Caco-2 (cell line): Measurements from ENCODE around the gene INTS2. TPM values are rescaled to one million over a fixed set of nuclear protein-coding genes. Genes with fewer than 3 reads are reported as not detected.
A peak's percentile ranks its signal among the peaks of the same experiment; 100 is the strongest.

ENCODE experiments used
- BruUV-seq: library from RNA; stranded (reverse); fragments of 400-500 nt; replicated peaks from 2 replicates; lab custom pipeline; 2021; lab: Mats Ljungman, UMichigan
- CTCF ChIA-PET: fragments of 300-600 bp; sonication (Branson Sonifier 250); formaldehyde crosslinking; loops from one replicate; lab custom pipeline; 2022; ENCODE audit warnings: antibody characterized with exemption; lab: Charles Lee
- POLR2A ChIA-PET: fragments of 300-600 bp; sonication (Branson Sonifier 250); formaldehyde crosslinking; loops from one replicate; lab custom pipeline; 2022; ENCODE audit warnings: antibody characterized with exemption; lab: Charles Lee
- DNase-seq, 2 experiments: peaks; one replicate each; pipeline versions ENCODE4 v3.0.0 to v3.0.0-alpha.2; 2020 to 2022
- H3K27me3 ChIP-seq: replicated peaks from 2 replicates; pipeline ENCODE4 v1.6.0; 2011; ENCODE audit warnings: low read length; ENCODE audit not compliant: control insufficient read depth, insufficient read depth
- H3K36me3 ChIP-seq: 2 replicates; pipeline ENCODE4 v1.5.1; 2011; ENCODE audit warnings: low read length; ENCODE audit not compliant: control insufficient read depth, insufficient read depth
- H3K4me1 ChIP-seq: fragments of 250-450 bp; sonication (Bioruptor Pico); 2 replicates; pipeline ENCODE4 v1.5.1; 2020; ENCODE audit warnings: mild to moderate bottlenecking
- H3K4me3 ChIP-seq: 2 replicates; pipeline ENCODE4 v1.5.1; 2011; ENCODE audit warnings: low read depth, mild to moderate bottlenecking, control low read depth, low read length
- H3K9me3 ChIP-seq: fragments of 250-450 bp; sonication (Bioruptor Pico); 2 replicates; pipeline ENCODE4 v1.5.1; 2020; ENCODE audit warnings: mild to moderate bottlenecking, moderate library complexity
- H3K27ac Mint-ChIP-seq: one replicate; pipeline ENCODE4 v1.8.0; 2022; ENCODE audit warnings: mixed read lengths; ENCODE audit not compliant: unreplicated experiment
- H3K27me3 Mint-ChIP-seq: one replicate; pipeline ENCODE4 v1.8.0; 2022; ENCODE audit warnings: mixed read lengths; ENCODE audit not compliant: insufficient read depth, unreplicated experiment
- H3K36me3 Mint-ChIP-seq: one replicate; pipeline ENCODE4 v1.8.0; 2022; ENCODE audit warnings: mild to moderate bottlenecking, mixed read lengths; ENCODE audit not compliant: insufficient read depth, unreplicated experiment
- H3K4me1 Mint-ChIP-seq: one replicate; pipeline ENCODE4 v1.8.0; 2022; ENCODE audit warnings: low read depth, mixed read lengths; ENCODE audit not compliant: unreplicated experiment
- H3K4me3 Mint-ChIP-seq: one replicate; pipeline ENCODE4 v1.8.0; 2022; ENCODE audit warnings: mild to moderate bottlenecking, moderate library complexity, mixed read lengths; ENCODE audit not compliant: unreplicated experiment
- H3K9me3 Mint-ChIP-seq: one replicate; pipeline ENCODE4 v1.8.0; 2022; ENCODE audit warnings: mixed read lengths; ENCODE audit not compliant: unreplicated experiment
- CTCF ChIP-seq, 2 experiments: fragments of 200-600 bp in 1 of 2; IDR thresholded peaks; 1 replicate in 1 of 2; 2 replicates in 1 of 2; pipeline versions ENCODE4 v1.5.1 to v1.8.0; 2011 to 2022; ENCODE audit warnings: antibody characterized with exemption in 1 of 2, control low read depth in 1 of 2, inconsistent platforms in 1 of 2, low read depth in 1 of 2, low read length in 1 of 2, mild to moderate bottlenecking in 1 of 2, moderate library complexity in 1 of 2; ENCODE audit not compliant: insufficient read depth in 1 of 2, severe bottlenecking in 1 of 2, unreplicated experiment in 1 of 2
- intact Hi-C: fragments of 100-400 bp; cut with micrococcal nuclease; formaldehyde crosslinking; loops from one replicate; pipeline ENCODE4 v1.10.0; 2022; ENCODE audit not compliant: unreplicated experiment
- total RNA-seq: library from RNA; stranded (reverse); gene quantifications from 2 replicates; pipeline ENCODE4 v1.2.3, GENCODE V29; 2022

The INTS2 gene
- total RNA-seq, 1 experiment from 2014 or later = 20.8 TPM

- Mint-ChIP-seq H3K27ac (no peak overlapping the region), H3K27me3 (no peaks in the 10 kb centered on the region), H3K36me3 (peaks cover 8% of the 10 kb centered on the region), H3K4me1 (peaks cover 10% of the 10 kb centered on the region), H3K9me3 (no peaks in the 10 kb centered on the region), H3K4me3 (no peak overlapping the region)
- CTCF ChIA-PET = no interaction called here
- BruUV-seq = no TSS peak
- intact Hi-C loops = no loop called here
- Histone ChIP-seq H3K4me3 (no peak overlapping the region), H3K4me1 (no peaks in the 10 kb centered on the region), H3K36me3 (no peaks in the 10 kb centered on the region), H3K27me3 (no peaks in the 10 kb centered on the region), H3K9me3 (no peaks in the 10 kb centered on the region)
- POLR2A ChIA-PET = interaction anchor here (0.7 kb wide), 1 partner anchor 14 kb away, joined by 3 read pairs; no protein-coding TSS in a partner anchor
- TF ChIP-seq CTCF (IDR thresholded peaks at IDR 0.05; ENCODE audit: insufficient read depth in 1 of 2, low read depth in 1 of 2, low read length in 1 of 2, severe bottlenecking in 1 of 2, unreplicated experiment in 1 of 2) = no peak
- no peak for DNase-seq
These were observed 52.0 kb downstream of the INTS2 start for GRCh38 chr17:61875804-61876203.

- intact Hi-C loops = no loop called here
- no peaks in the 10 kb centered on the region for H3K27me3 ChIP-seq
- no peaks in the 10 kb centered on the region for H3K9me3 Mint-ChIP-seq
- no peaks in the 10 kb centered on the region for H3K9me3 ChIP-seq
- no TSS peak for BruUV-seq
- H3K27ac Mint-ChIP-seq = no peak overlapping the region
- no peaks in the 10 kb centered on the region for H3K36me3 ChIP-seq
- H3K4me3 Mint-ChIP-seq = no peak overlapping the region
- no peak for TF ChIP-seq CTCF (IDR thresholded peaks at IDR 0.05; ENCODE audit: insufficient read depth in 1 of 2, low read depth in 1 of 2, low read length in 1 of 2, severe bottlenecking in 1 of 2, unreplicated experiment in 1 of 2)
- H3K4me3 ChIP-seq = no peak overlapping the region
- ChIA-PET CTCF (no interaction called here), POLR2A (interaction anchor here (0.5 to 0.7 kb wide), 2 partner anchors 12 to 13 kb away, joined by 3 to 4 read pairs; partner anchors contain the start of gene BRIP1)
- H3K36me3 Mint-ChIP-seq = peaks cover 13% of the 10 kb centered on the region
- H3K27me3 Mint-ChIP-seq = no peaks in the 10 kb centered on the region
- peaks cover 10% of the 10 kb centered on the region for H3K4me1 Mint-ChIP-seq
- no peak for DNase-seq
- no peaks in the 10 kb centered on the region for H3K4me1 ChIP-seq
These were observed 52.5 kb downstream of the INTS2 start for GRCh38 chr17:61875285-61875684.

GRCh38 chr17:61874075-61874474, 53.7 kb downstream of the INTS2 start:
- no TSS peak for BruUV-seq
- no peak for TF ChIP-seq CTCF (IDR thresholded peaks at IDR 0.05; ENCODE audit: insufficient read depth in 1 of 2, low read depth in 1 of 2, low read length in 1 of 2, severe bottlenecking in 1 of 2, unreplicated experiment in 1 of 2)
- Mint-ChIP-seq H3K4me3 (no peak overlapping the region), H3K4me1 (peaks cover 10% of the 10 kb centered on the region), H3K27ac (peak overlapping the region; percentile 3), H3K9me3 (no peaks in the 10 kb centered on the region), H3K36me3 (peaks cover 9% of the 10 kb centered on the region), H3K27me3 (no peaks in the 10 kb centered on the region)
- ChIA-PET POLR2A (no interaction called here), CTCF (no interaction called here)
- intact Hi-C loops = no loop called here
- Histone ChIP-seq H3K27me3 (no peaks in the 10 kb centered on the region), H3K4me3 (no peak overlapping the region), H3K4me1 (no peaks in the 10 kb centered on the region), H3K36me3 (no peaks in the 10 kb centered on the region), H3K9me3 (no peaks in the 10 kb centered on the region)
- DNase-seq = peak in 1 of 2 experiments; percentile 3
